ENCODE data around the gene TCF4. TPM values are rescaled to one million over a fixed set of nuclear protein-coding genes. Genes with fewer than 3 reads are reported as not detected.

The TCF4 gene
- total and polyA plus RNA-seq, 8 donors, result 99.1 to 165 (median 138) TPM

- Histone ChIP-seq H3K27me3 (no peaks in the 10 kb centered on the region), H3K36me3 (no peaks in the 10 kb centered on the region), H3K27ac (peak overlapping the region; percentile 82 to 87), H3K4me3 (peak overlapping the region in 1 of 2 donors; percentile 47), H3K9me3 (no peaks in the 10 kb centered on the region), H3K4me1 (peaks cover 0 to 24% of the 10 kb centered on the region in 2 donors)
- intact Hi-C loops (cut with DNase I), result no loop called here
- DNase-seq, result no peak
- ATAC-seq, result no peak
- no peak for TF ChIP-seq CTCF (IDR thresholded peaks at IDR 0.05)
These were observed 270.1 kb downstream of the TCF4 start for GRCh38 chr18:55317864-55318263.

GRCh38 chr18:55317324-55317723, 270.7 kb downstream of the TCF4 start:
- Histone ChIP-seq H3K27ac (peak overlapping the region; percentile 82 to 87), H3K27me3 (no peaks in the 10 kb centered on the region), H3K9me3 (no peaks in the 10 kb centered on the region), H3K4me3 (no peak overlapping the region), H3K36me3 (no peaks in the 10 kb centered on the region), H3K4me1 (peaks cover 0 to 19% of the 10 kb centered on the region in 2 donors)
- TF ChIP-seq CTCF (IDR thresholded peaks at IDR 0.05), result no peak
- DNase-seq (no peak), ATAC-seq (no peak)
- intact Hi-C loops (cut with DNase I), result no loop called here

- Histone ChIP-seq H3K4me1 (peaks cover 0 to 19% of the 10 kb centered on the region in 2 donors), H3K27me3 (no peaks in the 10 kb centered on the region), H3K27ac (peak overlapping the region in 1 of 2 donors; percentile 82), H3K9me3 (no peaks in the 10 kb centered on the region), H3K4me3 (no peak overlapping the region), H3K36me3 (no peaks in the 10 kb centered on the region)
- intact Hi-C loops (cut with DNase I), result no loop called here
- no peak for TF ChIP-seq CTCF (IDR thresholded peaks at IDR 0.05)
- no peak for DNase-seq
- ATAC-seq, result no peak
These were observed 271.4 kb downstream of the TCF4 start for GRCh38 chr18:55316486-55317184.

- Histone ChIP-seq H3K4me3 (no peak overlapping the region), H3K36me3 (no peaks in the 10 kb centered on the region), H3K27me3 (no peaks in the 10 kb centered on the region), H3K27ac (no peak overlapping the region), H3K9me3 (no peaks in the 10 kb centered on the region), H3K4me1 (peaks cover 0 to 19% of the 10 kb centered on the region in 2 donors)
- no peak for TF ChIP-seq CTCF (IDR thresholded peaks at IDR 0.05)
- DNase-seq, result no peak
- no peak for ATAC-seq
- intact Hi-C loops (cut with DNase I), result no loop called here
These were observed 273.3 kb downstream of the TCF4 start for GRCh38 chr18:55314615-55315237.

- intact Hi-C loops (cut with DNase I), result no loop called here
- H3K4me1 ChIP-seq, result peaks cover 0 to 18% of the 10 kb centered on the region in 2 donors
- no peak overlapping the region for H3K27ac ChIP-seq
- ATAC-seq (no peak), DNase-seq (no peak)
- H3K9me3 ChIP-seq, result no peaks in the 10 kb centered on the region
- no peak for TF ChIP-seq CTCF (IDR thresholded peaks at IDR 0.05)
- no peak overlapping the region for H3K4me3 ChIP-seq
- H3K36me3 ChIP-seq, result no peaks in the 10 kb centered on the region
- H3K27me3 ChIP-seq, result no peaks in the 10 kb centered on the region
These were observed 274.0 kb downstream of the TCF4 start for GRCh38 chr18:55314031-55314430.

Measured in left lung (tissue), 10 donors.